Lower leg skin (tissue), 3 donors: ENCODE measurements around the gene CMC1.

Experiments used
- POLR2A ChIP-seq, 2 donors: fragments of 450-650 bp; IDR thresholded peaks; one replicate each; pipeline ENCODE4 v1.6.1; 2016 to 2017; ENCODE audit warnings: antibody characterized with exemption in 2 of 2, mild to moderate bottlenecking in 1 of 2, moderate library complexity in 1 of 2
- TF ChIP-seq, protein P1 (sequence below), 3 donors: fragments of 450-650 bp; IDR thresholded peaks; one replicate each; pipeline ENCODE4 v1.5.1; 2016; ENCODE audit warnings: antibody characterized with exemption in 3 of 3, mild to moderate bottlenecking in 3 of 3, moderate library complexity in 2 of 3

DNA sequence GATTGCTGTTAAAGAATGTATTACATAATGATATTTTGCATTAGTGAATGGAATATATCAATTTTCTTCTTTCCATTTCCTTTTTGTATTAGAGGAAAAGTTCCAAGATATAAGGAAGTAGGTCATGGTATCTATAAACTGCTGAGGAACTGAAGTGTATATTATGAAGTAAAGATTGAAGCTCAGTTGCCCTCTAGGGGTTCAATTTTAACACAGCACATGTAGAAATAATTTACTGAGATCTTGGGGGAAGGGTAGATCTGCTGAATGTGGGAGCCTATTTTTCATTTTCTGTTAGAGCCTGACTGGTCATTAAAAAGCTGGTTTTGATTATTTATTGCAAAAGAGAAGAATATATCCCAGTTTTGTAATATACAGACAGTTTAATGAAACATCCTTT lies 45.2 kb downstream of the CMC1 start:
- TF ChIP-seq, protein P1, sequence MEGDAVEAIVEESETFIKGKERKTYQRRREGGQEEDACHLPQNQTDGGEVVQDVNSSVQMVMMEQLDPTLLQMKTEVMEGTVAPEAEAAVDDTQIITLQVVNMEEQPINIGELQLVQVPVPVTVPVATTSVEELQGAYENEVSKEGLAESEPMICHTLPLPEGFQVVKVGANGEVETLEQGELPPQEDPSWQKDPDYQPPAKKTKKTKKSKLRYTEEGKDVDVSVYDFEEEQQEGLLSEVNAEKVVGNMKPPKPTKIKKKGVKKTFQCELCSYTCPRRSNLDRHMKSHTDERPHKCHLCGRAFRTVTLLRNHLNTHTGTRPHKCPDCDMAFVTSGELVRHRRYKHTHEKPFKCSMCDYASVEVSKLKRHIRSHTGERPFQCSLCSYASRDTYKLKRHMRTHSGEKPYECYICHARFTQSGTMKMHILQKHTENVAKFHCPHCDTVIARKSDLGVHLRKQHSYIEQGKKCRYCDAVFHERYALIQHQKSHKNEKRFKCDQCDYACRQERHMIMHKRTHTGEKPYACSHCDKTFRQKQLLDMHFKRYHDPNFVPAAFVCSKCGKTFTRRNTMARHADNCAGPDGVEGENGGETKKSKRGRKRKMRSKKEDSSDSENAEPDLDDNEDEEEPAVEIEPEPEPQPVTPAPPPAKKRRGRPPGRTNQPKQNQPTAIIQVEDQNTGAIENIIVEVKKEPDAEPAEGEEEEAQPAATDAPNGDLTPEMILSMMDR (IDR thresholded peaks at IDR 0.05) = no peak
- no peak for TF ChIP-seq POLR2A (IDR thresholded peaks at IDR 0.05)
